Measurements from ENCODE around the gene C1QL1.
"Not testable (repeated sequence)": the region's sequence is repeated elsewhere in the genome, so short reads cannot be mapped to it uniquely, and the experiment has no call there.

The C1QL1 gene

GRCh38 chr17:44948315-44948795, 19.7 kb downstream of the C1QL1 start:
- H3K27ac ChIP-seq (ENCODE audit: low read length): no peak overlapping the region
- H3K9me3 ChIP-seq (replicated peaks; ENCODE audit: insufficient read depth, low read length): no peaks in the 10 kb centered on the region
- H2AFZ ChIP-seq (ENCODE audit: low read length): peak overlapping the region; percentile 93
- H3K4me2 ChIP-seq (ENCODE audit: low read depth, low read length): peak overlapping the region; percentile 96
- H3K79me2 ChIP-seq (ENCODE audit: low read length): peaks cover 42% of the 10 kb centered on the region
- 0 out of 2 replicates have a peak overlapping the region, but pooled peaks have one; percentile 70 for H3K9ac ChIP-seq (ENCODE audit: low read length)
- no peaks in the 10 kb centered on the region for H3K27me3 ChIP-seq (replicated peaks; ENCODE audit: insufficient read depth, low read length)
- H3K36me3 ChIP-seq (replicated peaks; ENCODE audit: insufficient read depth, low read length): no peaks in the 10 kb centered on the region; the same call in 1 of the 2 replicates
- H3F3A ChIP-seq (ENCODE audit: insufficient read depth, low read length): no peaks in the 10 kb centered on the region
- H4K20me1 ChIP-seq (ENCODE audit: insufficient read depth, low read length): no peaks in the 10 kb centered on the region
- H3K4me3 ChIP-seq (ENCODE audit: low read length): peak overlapping the region; percentile 91
- no peak for DNase-seq
- H3K4me1 ChIP-seq (ENCODE audit: low read length): peaks cover 4% of the 10 kb centered on the region
- TF ChIP-seq EZH2phosphoT487 (IDR thresholded peaks at IDR 0.05; ENCODE audit: low read length) (no peak), EZH2 (optimal IDR thresholded peaks at IDR 0.05; ENCODE audit: low read depth, low read length) (no peak)
- TF ChIP-seq, protein P1, sequence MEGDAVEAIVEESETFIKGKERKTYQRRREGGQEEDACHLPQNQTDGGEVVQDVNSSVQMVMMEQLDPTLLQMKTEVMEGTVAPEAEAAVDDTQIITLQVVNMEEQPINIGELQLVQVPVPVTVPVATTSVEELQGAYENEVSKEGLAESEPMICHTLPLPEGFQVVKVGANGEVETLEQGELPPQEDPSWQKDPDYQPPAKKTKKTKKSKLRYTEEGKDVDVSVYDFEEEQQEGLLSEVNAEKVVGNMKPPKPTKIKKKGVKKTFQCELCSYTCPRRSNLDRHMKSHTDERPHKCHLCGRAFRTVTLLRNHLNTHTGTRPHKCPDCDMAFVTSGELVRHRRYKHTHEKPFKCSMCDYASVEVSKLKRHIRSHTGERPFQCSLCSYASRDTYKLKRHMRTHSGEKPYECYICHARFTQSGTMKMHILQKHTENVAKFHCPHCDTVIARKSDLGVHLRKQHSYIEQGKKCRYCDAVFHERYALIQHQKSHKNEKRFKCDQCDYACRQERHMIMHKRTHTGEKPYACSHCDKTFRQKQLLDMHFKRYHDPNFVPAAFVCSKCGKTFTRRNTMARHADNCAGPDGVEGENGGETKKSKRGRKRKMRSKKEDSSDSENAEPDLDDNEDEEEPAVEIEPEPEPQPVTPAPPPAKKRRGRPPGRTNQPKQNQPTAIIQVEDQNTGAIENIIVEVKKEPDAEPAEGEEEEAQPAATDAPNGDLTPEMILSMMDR (IDR thresholded peaks at IDR 0.05; ENCODE audit: low read length): no peak
- no peaks in the 10 kb centered on the region for H3K9me2 ChIP-seq (replicated peaks; ENCODE audit: insufficient read depth, low read length)

- no peak for TF ChIP-seq EZH2 (optimal IDR thresholded peaks at IDR 0.05; ENCODE audit: low read depth, low read length)
- TF ChIP-seq EZH2phosphoT487 (IDR thresholded peaks at IDR 0.05; ENCODE audit: low read length): no peak
- TF ChIP-seq, protein P1 (IDR thresholded peaks at IDR 0.05; ENCODE audit: low read length): no peak
- no peaks in the 10 kb centered on the region for H3K9me3 ChIP-seq (replicated peaks; ENCODE audit: insufficient read depth, low read length)
- H3K4me2 ChIP-seq (ENCODE audit: low read depth, low read length): peak within 1 kb of the TSS; percentile 96
- H3K9me2 ChIP-seq (replicated peaks; ENCODE audit: insufficient read depth, low read length): no peaks in the 10 kb centered on the region
- peak within 1 kb of the TSS; percentile 70 for H3K9ac ChIP-seq (ENCODE audit: low read length)
- peak within 1 kb of the TSS; percentile 91 for H3K4me3 ChIP-seq (ENCODE audit: low read length)
- peaks cover 4% of the 10 kb centered on the region for H3K4me1 ChIP-seq (ENCODE audit: low read length)
- H4K20me1 ChIP-seq (ENCODE audit: insufficient read depth, low read length): no peaks in the 10 kb centered on the region
- no peaks in the 10 kb centered on the region; the same call in 1 of the 2 replicates for H3K36me3 ChIP-seq (replicated peaks; ENCODE audit: insufficient read depth, low read length)
- no peaks in the 10 kb centered on the region for H3K27me3 ChIP-seq (replicated peaks; ENCODE audit: insufficient read depth, low read length)
- peaks cover 49% of the 10 kb centered on the region for H3K79me2 ChIP-seq (ENCODE audit: low read length)
- no peaks in the 10 kb centered on the region for H3F3A ChIP-seq (ENCODE audit: insufficient read depth, low read length)
- DNase-seq: peak; percentile 97
- peak within 1 kb of the TSS; percentile 46; the same call in 1 of the 2 replicates for H3K27ac ChIP-seq (ENCODE audit: low read length)
- peak within 1 kb of the TSS; percentile 93 for H2AFZ ChIP-seq (ENCODE audit: low read length)
These were observed 20.4 kb downstream of the C1QL1 start, which contains the start of gene KIF18B for GRCh38 chr17:44947461-44948314. Gene KIF18B, minus strand, starts transcription at chr17:44947773. Its CDS starts 11,429 bp downstream, at chr17:44936344.

GRCh38 chr17:44945652-44946051, 22.5 kb downstream of the C1QL1 start:
- not testable (repeated sequence) for H3K4me1 ChIP-seq (ENCODE audit: low read length); H3K27ac ChIP-seq (ENCODE audit: low read length); H3K9me2 ChIP-seq (replicated peaks; ENCODE audit: insufficient read depth, low read length); H3K9ac ChIP-seq (ENCODE audit: low read length); DNase-seq; H3K9me3 ChIP-seq (replicated peaks; ENCODE audit: insufficient read depth, low read length); H3K27me3 ChIP-seq (replicated peaks; ENCODE audit: insufficient read depth, low read length); H4K20me1 ChIP-seq (ENCODE audit: insufficient read depth, low read length); H2AFZ ChIP-seq (ENCODE audit: low read length); H3F3A ChIP-seq (ENCODE audit: insufficient read depth, low read length); H3K36me3 ChIP-seq (replicated peaks; ENCODE audit: insufficient read depth, low read length); H3K4me3 ChIP-seq (ENCODE audit: low read length)
- Histone ChIP-seq H3K79me2 (ENCODE audit: low read length) (peaks cover 69% of the 10 kb centered on the region), H3K4me2 (ENCODE audit: low read depth, low read length) (peak overlapping the region; percentile 93; the same call in 1 of the 2 replicates)
